PC-9 (cell line): ENCODE measurements around the gene NRG2.

Experiments used
- CTCF ChIP-seq: fragments of 200-600 bp; sonication (generic); conservative IDR thresholded peaks from 2 replicates; pipeline ENCODE4 v1.6.1; 2017; ENCODE audit warnings: mixed run types, antibody characterized with exemption, mild to moderate bottlenecking, moderate library complexity
- EZH2 ChIP-seq: fragments of 200-600 bp; sonication (generic); IDR thresholded peaks from 2 replicates; pipeline ENCODE4 v1.8.0; 2017; ENCODE audit warnings: antibody characterized with exemption, low read depth

- TF ChIP-seq CTCF, result no peak
- TF ChIP-seq EZH2, result no peak
These were observed 188.1 kb downstream of the NRG2 start for GRCh38 chr5:139854953-139855352.
